DND-41 (cell line): ENCODE results near the gene POLA1.

Source experiments
- ATAC-seq: fragments of 200-7000 bp; cut with Tn5 transposase; 3 replicates; pipeline ENCODE4 v1.9.1; 2021; ENCODE audit warnings: low read depth; ENCODE audit not compliant: insufficient read depth
- DNase-seq: peaks from one replicate; pipeline ENCODE4 v3.0.0-alpha.2; 2020
- H2AFZ ChIP-seq: 2 replicates; pipeline ENCODE4 v1.6.0; 2012; ENCODE audit warnings: low read depth, low read length
- H3K27ac ChIP-seq: 2 replicates; pipeline ENCODE4 v1.5.1; 2012; ENCODE audit warnings: low read length, inconsistent platforms
- H3K27me3 ChIP-seq: fragments of 200-600 bp; sonication (generic); 2 replicates; pipeline ENCODE4 v1.6.0; 2012; ENCODE audit warnings: low read length, mild to moderate bottlenecking, inconsistent platforms; ENCODE audit not compliant: insufficient read depth, poor library complexity
- H3K36me3 ChIP-seq: 2 replicates; pipeline ENCODE4 v1.5.1; 2012; ENCODE audit warnings: low read length, inconsistent platforms; ENCODE audit not compliant: insufficient read depth
- H3K4me1 ChIP-seq: 2 replicates; pipeline ENCODE4 v1.5.1; 2012; ENCODE audit warnings: mild to moderate bottlenecking, low read length; ENCODE audit not compliant: insufficient read depth
- H3K4me2 ChIP-seq: 2 replicates; pipeline ENCODE4 v1.6.0; 2012; ENCODE audit warnings: mild to moderate bottlenecking, moderate library complexity, low read length, inconsistent platforms; ENCODE audit not compliant: insufficient read depth
- H3K4me3 ChIP-seq, 2 experiments: fragments of 200-600 bp in 1 of 2; shearing (Covaris generic) in 1 of 2; 2 replicates each; pipeline ENCODE4 v1.5.1; 2012 to 2016; ENCODE audit warnings: inconsistent platforms in 2 of 2, low read length in 2 of 2, mild to moderate bottlenecking in 2 of 2, low read depth in 1 of 2, moderate library complexity in 1 of 2
- H3K79me2 ChIP-seq: 2 replicates; pipeline ENCODE4 v1.6.0; 2012; ENCODE audit warnings: low read length, inconsistent platforms; ENCODE audit not compliant: insufficient read depth
- H3K9ac ChIP-seq: 2 replicates; pipeline ENCODE4 v1.6.0; 2012; ENCODE audit warnings: low read depth, mild to moderate bottlenecking, inconsistent platforms, low read length, moderate library complexity
- H3K9me3 ChIP-seq: 2 replicates; pipeline ENCODE4 v1.5.1; 2012; ENCODE audit warnings: low read length, moderate library complexity, mild to moderate bottlenecking, inconsistent platforms; ENCODE audit not compliant: insufficient read depth, severe bottlenecking
- H4K20me1 ChIP-seq: 2 replicates; pipeline ENCODE4 v1.6.0; 2012; ENCODE audit warnings: low read length; ENCODE audit not compliant: insufficient read depth
- CTCF ChIP-seq: IDR thresholded peaks from 2 replicates; pipeline ENCODE4 v1.5.1; 2012; ENCODE audit warnings: borderline replicate concordance, low read length, moderate library complexity, mild to moderate bottlenecking; ENCODE audit not compliant: poor library complexity, severe bottlenecking; ENCODE audit errors: extremely low read depth
- EZH2 ChIP-seq: IDR thresholded peaks from 3 replicates; pipeline ENCODE4 v1.6.1; 2012; ENCODE audit warnings: borderline replicate concordance, low read depth, mild to moderate bottlenecking, moderate library complexity, low read length, inconsistent platforms; ENCODE audit not compliant: severe bottlenecking

The POLA1 gene

GRCh38 chrX:25006586-25007058 lies 312.9 kb downstream of the POLA1 start:
- H2AFZ ChIP-seq, result no peak overlapping the region
- H3K4me3 ChIP-seq, result no peak overlapping the region
- no peaks in the 10 kb centered on the region for H3K9me3 ChIP-seq
- no peak overlapping the region for H3K27ac ChIP-seq
- no peaks in the 10 kb centered on the region for H3K27me3 ChIP-seq
- ATAC-seq, result no peak
- H3K79me2 ChIP-seq, result no peaks in the 10 kb centered on the region
- TF ChIP-seq EZH2, result no peak
- TF ChIP-seq CTCF, result no peak
- H3K4me2 ChIP-seq, result no peak overlapping the region
- no peaks in the 10 kb centered on the region for H3K36me3 ChIP-seq
- DNase-seq, result no peak
- no peaks in the 10 kb centered on the region for H4K20me1 ChIP-seq
- no peaks in the 10 kb centered on the region for H3K4me1 ChIP-seq
- H3K9ac ChIP-seq, result no peak overlapping the region

GRCh38 chrX:25007059-25008053 lies 313.6 kb downstream of the POLA1 start:
- DNase-seq, result no peak
- Histone ChIP-seq H2AFZ (no peak overlapping the region), H3K79me2 (no peaks in the 10 kb centered on the region), H3K4me2 (no peak overlapping the region), H3K9ac (no peak overlapping the region), H3K4me3 (no peak overlapping the region), H3K9me3 (no peaks in the 10 kb centered on the region), H3K27ac (no peak overlapping the region), H3K4me1 (no peaks in the 10 kb centered on the region), H3K27me3 (no peaks in the 10 kb centered on the region), H3K36me3 (no peaks in the 10 kb centered on the region), H4K20me1 (no peaks in the 10 kb centered on the region)
- no peak for TF ChIP-seq CTCF
- TF ChIP-seq EZH2, result no peak
- ATAC-seq, result no peak

- Histone ChIP-seq H3K79me2 (no peaks in the 10 kb centered on the region), H3K4me2 (no peak overlapping the region), H4K20me1 (no peaks in the 10 kb centered on the region), H3K9ac (no peak overlapping the region), H3K4me3 (no peak overlapping the region), H3K27ac (no peak overlapping the region), H3K4me1 (no peaks in the 10 kb centered on the region), H3K9me3 (no peaks in the 10 kb centered on the region), H3K27me3 (no peaks in the 10 kb centered on the region), H2AFZ (no peak overlapping the region), H3K36me3 (no peaks in the 10 kb centered on the region)
- ATAC-seq (no peak), DNase-seq (no peak)
- no peak for TF ChIP-seq EZH2
- no peak for TF ChIP-seq CTCF
These were observed 315.7 kb downstream of the POLA1 start for GRCh38 chrX:25009407-25009806.
